Stimulated activated naive CD8-positive, alpha-beta T cell treated with anti-CD3 and anti-CD28 coated beads, Interleukin-15, amount 100 ng/mL, for 72 hours (primary cell): Measurements from ENCODE around the gene SETBP1.

ENCODE experiments used
- ATAC-seq: fragments of 150-1000 bp; cut with Tn5 transposase; 2 replicates; pipeline ENCODE4 v1.10.0; 2021; ENCODE audit warnings: mild to moderate bottlenecking, moderate library complexity
- DNase-seq, 2 donors: peaks; one replicate each; pipeline ENCODE4 v3.0.0; 2021 to 2022
- H3K27ac Mint-ChIP-seq, 2 donors: one replicate each; pipeline ENCODE4 v1.8.0; 2022; ENCODE audit warnings: mild to moderate bottlenecking in 2 of 2, mixed read lengths in 2 of 2, moderate library complexity in 2 of 2
- H3K27me3 Mint-ChIP-seq: one replicate; pipeline ENCODE4 v1.8.0; 2022; ENCODE audit warnings: mixed read lengths
- H3K4me1 Mint-ChIP-seq: one replicate; pipeline ENCODE4 v1.8.0; 2022; ENCODE audit warnings: mild to moderate bottlenecking, mixed read lengths
- H3K4me3 Mint-ChIP-seq, 2 donors: one replicate each; pipeline ENCODE4 v1.8.0; 2022; ENCODE audit warnings: mild to moderate bottlenecking in 2 of 2, mixed read lengths in 2 of 2, moderate library complexity in 1 of 2
- H3K9me3 Mint-ChIP-seq, 2 donors: one replicate each; pipeline ENCODE4 v1.8.0; 2022; ENCODE audit warnings: mixed read lengths in 2 of 2

Gene SETBP1

DNA sequence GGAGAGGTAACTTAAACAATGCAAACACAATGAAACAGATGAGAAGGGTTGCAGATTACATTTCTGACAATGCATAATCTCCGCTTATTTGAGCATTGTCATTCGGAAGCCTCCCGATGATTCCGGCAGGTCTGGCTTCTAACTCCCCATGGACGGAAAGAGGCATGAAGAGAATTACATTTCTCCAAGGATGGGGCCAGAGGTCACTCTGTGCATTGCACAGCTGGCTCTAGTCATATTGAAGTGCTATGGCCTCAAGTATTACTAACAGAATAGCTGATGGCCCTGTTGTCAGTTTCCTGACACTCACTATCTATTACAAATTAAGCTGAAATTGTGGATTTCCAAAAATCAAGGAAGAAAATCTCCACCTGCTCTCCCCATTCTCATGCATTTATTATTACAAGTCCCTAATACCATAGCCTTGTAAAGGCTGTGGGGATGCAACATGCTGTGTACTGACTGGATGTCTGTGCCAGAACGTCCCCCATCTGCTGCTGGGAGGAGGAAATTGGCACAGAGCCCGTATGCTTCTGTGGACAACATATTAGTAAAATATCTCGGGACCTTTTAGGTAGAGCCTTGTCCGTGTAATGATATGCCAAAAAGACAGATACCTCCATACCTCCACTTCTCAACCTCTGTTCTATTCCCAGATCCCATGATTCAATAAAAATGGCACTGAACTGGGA lies 168.1 kb downstream of the SETBP1 start:
- no peak for ATAC-seq
- no peak overlapping the region for H3K27ac Mint-ChIP-seq
- DNase-seq = no peak
- H3K27me3 Mint-ChIP-seq = peaks cover 7% of the 10 kb centered on the region
- H3K9me3 Mint-ChIP-seq = no peaks in the 10 kb centered on the region
- no peak overlapping the region for H3K4me3 Mint-ChIP-seq
- H3K4me1 Mint-ChIP-seq = no peaks in the 10 kb centered on the region

DNA sequence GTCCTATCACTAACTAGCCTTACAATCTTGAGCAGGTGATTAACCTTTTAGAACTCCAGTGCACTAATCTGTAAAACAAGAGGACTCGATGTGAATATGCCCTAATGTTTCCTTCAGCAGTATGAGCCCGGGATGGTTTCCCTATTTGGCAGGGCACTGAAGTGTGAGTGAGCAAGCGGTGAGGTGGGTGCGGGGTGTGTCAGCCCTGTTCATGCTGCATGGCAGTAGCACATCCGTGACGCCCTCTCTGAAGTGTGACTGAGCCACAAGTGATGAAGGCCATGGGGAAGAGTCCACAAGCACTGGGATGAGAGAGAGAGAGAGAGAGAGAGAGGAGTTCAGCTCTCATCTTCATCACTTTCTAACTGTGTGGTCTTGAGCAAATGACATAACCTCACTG lies 168.7 kb downstream of the SETBP1 start:
- Mint-ChIP-seq H3K4me1 (no peaks in the 10 kb centered on the region), H3K4me3 (no peak overlapping the region), H3K9me3 (no peaks in the 10 kb centered on the region), H3K27ac (no peak overlapping the region), H3K27me3 (peaks cover 12% of the 10 kb centered on the region)
- no peak for DNase-seq
- no peak for ATAC-seq

DNA sequence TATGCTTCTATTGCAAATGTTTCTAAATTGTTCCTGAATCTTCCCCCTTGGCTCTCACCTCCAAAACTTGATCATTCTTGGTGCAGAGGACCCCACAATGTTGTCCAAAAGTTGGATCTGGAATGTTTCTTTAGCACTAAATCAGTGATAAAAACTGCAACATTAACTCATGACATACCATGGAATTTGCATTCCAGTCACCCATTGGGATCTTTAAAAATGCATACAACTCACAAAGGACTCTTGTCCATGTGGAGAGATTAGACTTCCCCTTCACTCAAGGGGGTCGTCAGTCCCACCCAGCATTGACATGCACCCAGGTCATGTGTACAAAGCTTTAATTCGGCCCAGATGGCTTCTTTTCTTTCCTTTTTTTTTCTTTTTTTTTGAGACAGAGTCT lies 169.3 kb downstream of the SETBP1 start:
- ATAC-seq = no peak

DNA sequence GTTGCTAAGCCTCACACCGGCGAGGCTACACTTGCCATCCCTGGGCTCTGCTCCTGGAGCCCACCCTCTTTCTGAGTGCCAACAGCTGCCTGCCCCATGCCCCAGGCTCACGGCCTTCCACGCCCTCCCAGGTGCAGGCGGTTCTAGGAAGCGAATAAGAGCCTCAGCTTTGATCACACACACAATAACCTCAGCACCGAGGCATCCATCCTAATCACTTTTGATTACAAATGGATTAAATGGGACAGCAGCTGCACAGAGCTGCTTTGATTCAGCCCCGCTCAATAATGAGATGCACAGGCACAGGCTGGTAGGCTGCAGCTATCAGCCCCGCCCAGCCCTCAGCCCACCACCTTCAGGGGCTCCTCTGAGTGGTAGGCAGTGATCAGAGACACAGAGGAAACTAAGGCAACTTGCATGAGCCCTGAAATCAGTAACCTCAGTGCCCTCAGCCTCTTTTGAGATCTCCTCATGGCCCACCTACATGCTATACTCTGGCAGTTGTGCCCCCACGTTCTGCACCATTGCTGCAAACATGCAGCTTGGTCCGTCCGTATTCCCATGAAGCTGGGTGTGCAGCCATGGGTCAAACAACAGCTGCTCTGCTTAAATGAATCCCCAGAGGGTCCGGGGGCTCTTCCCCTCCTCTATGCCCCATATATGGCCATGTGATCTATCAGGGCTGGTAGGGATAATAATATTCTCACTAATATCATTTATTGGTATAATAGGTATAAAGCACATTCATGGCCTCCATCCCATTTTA lies 171.4 kb downstream of the SETBP1 start:
- H3K27ac Mint-ChIP-seq = no peak overlapping the region
- H3K9me3 Mint-ChIP-seq = peaks cover 0 to 5% of the 10 kb centered on the region in 2 donors
- H3K4me1 Mint-ChIP-seq = no peaks in the 10 kb centered on the region
- ATAC-seq (no peak), DNase-seq (no peak)
- peaks cover 10% of the 10 kb centered on the region for H3K27me3 Mint-ChIP-seq
- no peak overlapping the region for H3K4me3 Mint-ChIP-seq

More for the DNA sequence above, 169.3 kb downstream of the SETBP1 start:
- H3K27ac Mint-ChIP-seq = no peak overlapping the region
- H3K9me3 Mint-ChIP-seq = peaks cover 0 to 5% of the 10 kb centered on the region in 2 donors
- no peak overlapping the region for H3K4me3 Mint-ChIP-seq
- peaks cover 10% of the 10 kb centered on the region for H3K27me3 Mint-ChIP-seq
- DNase-seq = no peak
- H3K4me1 Mint-ChIP-seq = no peaks in the 10 kb centered on the region

DNA sequence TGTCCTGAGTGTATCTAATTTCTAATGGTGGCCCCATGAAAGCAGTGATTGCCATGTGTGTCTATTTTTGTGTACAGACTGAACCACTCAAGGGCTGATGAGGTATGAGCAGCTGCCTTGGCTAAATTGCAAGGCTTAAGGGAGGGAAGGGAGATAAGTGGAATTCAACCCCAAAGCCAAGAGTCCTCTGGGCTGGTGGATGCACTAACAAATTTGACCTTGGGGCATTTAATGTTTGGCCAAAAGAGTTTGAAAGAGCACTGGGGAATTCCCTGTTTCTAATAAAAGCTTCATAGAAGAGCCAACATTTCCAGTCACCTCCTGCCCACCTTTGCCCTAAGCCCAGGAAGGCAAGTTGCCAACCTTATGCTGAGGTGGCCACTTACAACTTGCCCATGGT lies 172.1 kb downstream of the SETBP1 start:
- DNase-seq (no peak), ATAC-seq (no peak)
- H3K9me3 Mint-ChIP-seq = peaks cover 0 to 5% of the 10 kb centered on the region in 2 donors
- H3K4me3 Mint-ChIP-seq = no peak overlapping the region
- H3K4me1 Mint-ChIP-seq = no peaks in the 10 kb centered on the region
- H3K27ac Mint-ChIP-seq = no peak overlapping the region
- peaks cover 16% of the 10 kb centered on the region for H3K27me3 Mint-ChIP-seq

DNA sequence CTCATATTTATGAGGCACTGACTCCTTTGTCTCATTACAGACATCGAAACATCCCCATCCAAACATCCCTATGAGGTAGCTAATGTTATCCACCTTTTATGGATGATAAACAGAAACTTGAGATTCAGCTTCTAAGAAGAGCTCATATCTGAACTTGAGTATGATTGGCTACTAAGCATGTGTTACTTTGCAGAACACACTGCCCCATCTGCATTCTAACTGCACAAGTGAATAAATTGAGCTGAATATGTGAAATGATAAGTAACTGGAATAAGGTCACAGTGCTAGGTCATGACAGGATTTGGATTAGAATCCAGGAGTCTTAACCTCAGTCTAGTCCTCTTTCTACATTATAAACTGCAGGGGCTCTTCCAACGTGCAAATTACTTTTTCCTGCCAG lies 172.7 kb downstream of the SETBP1 start:
- H3K4me3 Mint-ChIP-seq = no peak overlapping the region
- H3K9me3 Mint-ChIP-seq = peaks cover 0 to 5% of the 10 kb centered on the region in 2 donors
- no peak overlapping the region for H3K27ac Mint-ChIP-seq
- ATAC-seq (no peak), DNase-seq (no peak)
- no peaks in the 10 kb centered on the region for H3K4me1 Mint-ChIP-seq
- H3K27me3 Mint-ChIP-seq = peaks cover 18% of the 10 kb centered on the region

DNA sequence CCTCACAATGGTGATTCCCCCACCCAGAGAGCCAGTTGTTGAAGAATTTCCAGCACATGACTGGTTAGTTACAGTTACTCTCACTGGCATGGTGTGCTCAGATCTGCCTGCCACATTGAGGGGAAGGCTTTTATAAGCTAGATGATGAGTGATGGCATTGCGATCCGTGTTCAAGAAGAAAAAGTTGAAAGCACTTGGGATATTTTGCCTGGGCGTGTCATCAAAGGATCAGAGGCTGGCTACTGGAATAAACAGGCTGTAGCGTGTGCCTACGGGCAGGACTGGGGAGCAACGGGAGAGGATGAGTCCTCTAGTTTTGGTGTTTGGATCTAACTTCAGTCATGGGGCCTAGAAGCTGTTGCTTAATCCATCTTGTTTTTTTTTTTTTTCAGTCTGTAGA lies 175.0 kb downstream of the SETBP1 start:
- Mint-ChIP-seq H3K9me3 (peaks cover 0 to 5% of the 10 kb centered on the region in 2 donors), H3K27me3 (peaks cover 18% of the 10 kb centered on the region), H3K4me1 (no peaks in the 10 kb centered on the region), H3K27ac (no peak overlapping the region), H3K4me3 (no peak overlapping the region)
- DNase-seq (no peak), ATAC-seq (no peak)

DNA sequence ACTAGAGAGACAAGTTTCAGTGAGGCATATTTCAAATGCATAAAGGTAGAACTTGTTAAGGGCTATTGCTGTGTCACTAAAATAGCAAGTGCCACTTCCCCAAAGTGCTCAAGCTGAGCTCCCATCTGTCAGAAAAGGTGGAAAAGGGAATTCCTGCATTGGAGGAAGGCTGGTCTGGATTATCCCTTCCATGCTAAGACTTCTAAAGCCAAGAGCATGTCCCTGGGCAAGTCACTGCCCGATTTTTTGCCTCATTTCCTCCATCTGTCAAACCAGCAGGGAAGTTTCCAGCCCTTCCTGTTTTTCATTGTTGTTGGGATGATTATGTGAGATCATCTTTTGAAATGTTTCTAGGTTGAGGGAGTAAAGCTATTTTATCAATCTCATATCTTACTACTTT lies 175.5 kb downstream of the SETBP1 start:
- peaks cover 0 to 5% of the 10 kb centered on the region in 2 donors for H3K9me3 Mint-ChIP-seq
- ATAC-seq (no peak), DNase-seq (no peak)
- no peak overlapping the region for H3K4me3 Mint-ChIP-seq
- no peak overlapping the region for H3K27ac Mint-ChIP-seq
- H3K4me1 Mint-ChIP-seq = no peaks in the 10 kb centered on the region
- H3K27me3 Mint-ChIP-seq = peaks cover 18% of the 10 kb centered on the region

DNA sequence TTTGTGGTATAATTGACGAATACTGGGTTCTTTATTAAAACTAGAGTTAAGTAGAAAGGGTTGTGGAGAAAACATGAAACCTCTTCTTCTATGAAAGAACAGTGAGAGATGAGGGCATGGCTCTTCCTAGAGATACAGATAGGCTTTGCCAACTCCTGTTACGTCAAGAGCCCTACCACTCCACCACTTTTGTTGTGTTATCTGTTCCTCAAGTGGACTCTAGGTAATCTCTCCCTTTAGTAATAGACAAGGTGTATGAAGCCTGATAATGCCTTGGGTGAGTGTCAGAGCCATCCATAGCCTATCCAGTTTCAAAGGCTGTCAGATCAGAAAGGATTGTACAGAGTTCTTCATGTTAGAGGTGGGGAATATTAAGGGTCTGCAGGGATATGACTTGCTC lies 176.4 kb downstream of the SETBP1 start:
- Mint-ChIP-seq H3K27ac (no peak overlapping the region), H3K4me1 (no peaks in the 10 kb centered on the region), H3K4me3 (no peak overlapping the region), H3K27me3 (peaks cover 19% of the 10 kb centered on the region), H3K9me3 (peaks cover 0 to 5% of the 10 kb centered on the region in 2 donors)
- DNase-seq (no peak), ATAC-seq (no peak)

DNA sequence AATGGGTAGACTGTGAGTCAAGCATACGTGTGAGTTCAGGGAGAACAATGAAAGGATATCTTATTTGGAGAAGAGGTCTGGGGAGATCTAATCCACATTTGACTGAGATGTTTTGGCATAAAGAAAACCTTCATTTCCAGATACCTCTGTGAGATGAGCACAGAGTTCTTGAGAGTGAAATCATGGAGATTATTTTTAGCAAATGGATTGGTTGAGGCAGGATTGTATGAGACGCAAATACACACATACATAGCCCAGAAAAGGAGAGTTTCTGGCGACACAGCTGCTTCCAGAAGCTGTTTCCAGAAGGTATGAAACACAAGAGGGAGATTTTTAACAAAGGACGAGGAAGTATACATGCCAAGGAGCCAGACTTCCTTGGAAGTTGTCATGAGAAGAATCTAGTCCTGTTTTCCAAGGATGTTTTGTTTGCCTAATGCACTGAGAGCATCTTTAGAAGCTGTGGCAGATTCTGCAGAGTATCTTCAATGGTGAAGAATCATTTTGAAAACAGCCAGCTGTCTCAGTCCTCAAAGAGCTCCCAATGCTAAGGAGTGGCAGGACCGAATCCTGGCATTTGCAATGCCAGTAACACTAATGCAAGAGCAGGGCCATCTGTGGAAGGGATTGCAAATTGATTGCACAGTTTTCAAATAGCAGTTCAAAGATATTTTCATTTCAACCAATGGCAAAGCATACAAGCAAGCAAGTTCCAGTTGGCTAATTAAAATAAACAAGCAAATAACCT lies 177.2 kb downstream of the SETBP1 start:
- DNase-seq (no peak), ATAC-seq (no peak)
- peaks cover 27% of the 10 kb centered on the region for H3K27me3 Mint-ChIP-seq
- no peaks in the 10 kb centered on the region for H3K4me1 Mint-ChIP-seq
- H3K27ac Mint-ChIP-seq = no peak overlapping the region
- H3K4me3 Mint-ChIP-seq = no peak overlapping the region
- peaks cover 0 to 5% of the 10 kb centered on the region in 2 donors for H3K9me3 Mint-ChIP-seq

DNA sequence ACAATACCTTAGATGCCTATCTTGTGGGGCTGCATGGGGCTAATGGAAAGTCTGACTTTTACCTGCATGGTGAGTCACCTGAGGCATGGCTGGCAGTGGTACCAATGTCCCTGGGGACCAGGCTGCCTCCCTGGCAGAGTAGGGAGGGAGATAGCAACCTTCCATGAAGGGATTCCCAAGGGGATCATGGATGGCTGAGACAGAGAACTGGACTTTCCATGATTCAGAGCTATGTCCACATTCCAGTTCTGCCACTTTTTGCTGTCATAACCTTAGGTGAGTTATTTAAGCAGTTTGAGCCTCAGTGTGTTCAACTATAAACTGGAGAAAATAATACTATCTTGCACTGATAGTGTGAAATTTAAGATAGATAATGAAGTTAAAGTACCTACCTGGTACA lies 178.6 kb downstream of the SETBP1 start:
- H3K4me1 Mint-ChIP-seq = no peaks in the 10 kb centered on the region
- peaks cover 28% of the 10 kb centered on the region for H3K27me3 Mint-ChIP-seq
- no peak overlapping the region for H3K4me3 Mint-ChIP-seq
- ATAC-seq = no peak
- DNase-seq = no peak
- peaks cover 0 to 5% of the 10 kb centered on the region in 2 donors for H3K9me3 Mint-ChIP-seq
- no peak overlapping the region for H3K27ac Mint-ChIP-seq

DNA sequence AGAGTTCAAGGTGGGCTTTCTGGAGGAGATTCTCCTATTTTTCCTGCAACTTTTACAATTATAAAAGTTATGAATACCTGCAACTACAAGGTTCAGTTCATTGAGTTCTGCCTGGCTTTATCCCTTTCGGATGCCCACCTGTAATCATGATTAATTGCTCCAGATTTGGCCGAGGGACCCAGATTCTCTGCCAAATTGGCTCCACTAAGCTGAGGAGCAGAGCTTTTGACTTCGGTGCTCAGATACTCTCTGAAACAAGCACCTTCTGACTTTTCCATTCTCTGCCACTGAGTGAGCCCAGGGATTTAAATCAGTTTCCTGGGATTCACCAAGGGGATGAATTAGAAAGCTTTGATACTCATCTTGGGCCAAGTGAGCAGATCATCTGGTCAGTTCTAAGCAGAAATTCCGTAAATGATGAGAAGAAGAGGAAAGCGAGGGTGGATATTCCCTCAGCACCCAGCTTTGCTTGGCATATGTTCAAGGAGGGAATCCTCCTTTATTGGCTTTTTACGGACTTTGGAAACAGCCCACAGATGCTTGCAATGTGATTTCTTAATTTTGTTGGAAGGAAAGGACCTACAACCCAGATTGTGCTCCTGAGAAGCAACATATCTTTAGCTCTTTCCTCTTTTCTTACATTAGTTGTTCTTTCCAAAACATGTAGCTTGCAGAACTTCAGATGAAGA lies 179.2 kb downstream of the SETBP1 start:
- DNase-seq = no peak
- peaks cover 30% of the 10 kb centered on the region for H3K27me3 Mint-ChIP-seq
- no peaks in the 10 kb centered on the region for H3K4me1 Mint-ChIP-seq

DNA sequence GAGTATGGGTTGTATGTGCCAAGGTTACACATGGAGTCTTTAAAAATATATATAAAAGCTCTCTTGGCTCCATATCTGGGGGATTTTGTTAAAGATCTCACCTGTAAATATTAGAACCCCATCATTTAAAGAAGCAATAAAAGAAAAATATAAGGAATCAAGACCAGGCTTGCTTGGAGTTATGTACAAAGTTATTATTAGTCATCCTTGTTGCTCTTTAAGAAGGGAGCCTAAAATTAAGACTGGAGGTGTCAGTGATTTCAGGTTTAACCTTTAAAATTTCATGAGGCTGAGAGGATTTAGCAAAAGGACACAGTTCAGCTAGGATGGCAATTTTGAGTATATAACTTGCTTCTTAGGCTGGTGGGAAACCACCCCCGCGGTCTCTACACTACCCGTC lies 181.4 kb downstream of the SETBP1 start:
- H3K4me1 Mint-ChIP-seq = no peaks in the 10 kb centered on the region
- no peak overlapping the region for H3K4me3 Mint-ChIP-seq
- no peaks in the 10 kb centered on the region for H3K9me3 Mint-ChIP-seq
- no peak overlapping the region for H3K27ac Mint-ChIP-seq
- no peak for ATAC-seq
- peaks cover 30% of the 10 kb centered on the region for H3K27me3 Mint-ChIP-seq
- DNase-seq = no peak

More for the DNA sequence above, 179.2 kb downstream of the SETBP1 start:
- Mint-ChIP-seq H3K4me3 (no peak overlapping the region), H3K9me3 (peaks cover 0 to under 1% of the 10 kb centered on the region in 2 donors), H3K27ac (no peak overlapping the region)
- ATAC-seq = no peak

DNA sequence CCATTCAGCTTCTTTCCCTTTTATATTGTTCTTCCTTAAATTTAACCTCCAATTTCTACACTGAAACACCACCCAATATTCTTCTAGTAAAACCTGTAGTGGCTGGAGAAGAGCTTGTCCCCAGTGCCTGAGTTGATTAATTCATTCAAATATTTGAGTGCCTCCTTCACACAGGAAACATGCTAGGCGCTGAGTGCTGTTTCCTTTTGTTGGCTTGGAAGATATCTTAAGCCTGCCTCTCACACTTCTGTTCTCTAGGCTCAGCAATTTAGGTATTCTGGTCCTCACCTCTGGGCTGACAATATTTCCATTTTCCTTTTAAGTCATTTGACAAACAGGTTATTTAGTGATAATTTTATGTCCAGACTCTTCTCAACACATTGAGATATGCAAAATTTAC lies 185.4 kb downstream of the SETBP1 start:
- no peak overlapping the region for H3K4me3 Mint-ChIP-seq
- no peak overlapping the region for H3K27ac Mint-ChIP-seq
- H3K4me1 Mint-ChIP-seq = peaks cover under 1% of the 10 kb centered on the region
- DNase-seq (no peak), ATAC-seq (no peak)
- H3K9me3 Mint-ChIP-seq = no peaks in the 10 kb centered on the region
- peaks cover 21% of the 10 kb centered on the region for H3K27me3 Mint-ChIP-seq

DNA sequence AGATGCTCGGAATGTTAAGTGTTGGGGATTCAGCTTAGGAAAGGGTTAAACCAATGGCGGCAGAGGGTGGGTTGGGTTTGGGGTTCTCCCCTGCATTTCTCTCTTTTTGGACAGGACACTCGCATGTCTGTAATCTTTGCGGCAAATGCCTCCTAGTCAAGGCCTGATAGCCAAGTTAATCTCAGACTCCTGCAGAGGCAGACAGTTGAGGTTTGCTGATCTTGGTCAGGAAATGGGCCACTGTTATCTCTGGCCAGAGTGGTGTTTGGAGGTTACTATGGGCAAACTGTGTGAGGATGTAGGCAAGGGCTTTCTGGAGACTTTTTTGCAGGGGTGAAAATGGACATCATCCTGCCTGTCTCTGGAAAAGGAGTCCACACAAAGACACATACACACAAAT lies 188.8 kb downstream of the SETBP1 start:
- H3K4me1 Mint-ChIP-seq = peaks cover 12% of the 10 kb centered on the region
- H3K27ac Mint-ChIP-seq = no peak overlapping the region
- DNase-seq (no peak), ATAC-seq (no peak)
- H3K27me3 Mint-ChIP-seq = peaks cover 9% of the 10 kb centered on the region
- H3K9me3 Mint-ChIP-seq = peaks cover 0 to 4% of the 10 kb centered on the region in 2 donors
- no peak overlapping the region for H3K4me3 Mint-ChIP-seq
